Suppressor macrophage treated with lipopolysaccharide for 4 hours (primary cell): ENCODE data around the gene NHLH1.
"Not testable (repeated sequence)": the region's sequence is repeated elsewhere in the genome, so short reads cannot be mapped to it uniquely, and the experiment has no call there.

Source experiments
- DNase-seq: peaks from one replicate; pipeline ENCODE4 v3.0.0-alpha.2; 2020

Gene NHLH1

GRCh38 chr1:160384812-160385211 is 17.9 kb downstream of the NHLH1 start:
- DNase-seq: not testable (repeated sequence)

DNA sequence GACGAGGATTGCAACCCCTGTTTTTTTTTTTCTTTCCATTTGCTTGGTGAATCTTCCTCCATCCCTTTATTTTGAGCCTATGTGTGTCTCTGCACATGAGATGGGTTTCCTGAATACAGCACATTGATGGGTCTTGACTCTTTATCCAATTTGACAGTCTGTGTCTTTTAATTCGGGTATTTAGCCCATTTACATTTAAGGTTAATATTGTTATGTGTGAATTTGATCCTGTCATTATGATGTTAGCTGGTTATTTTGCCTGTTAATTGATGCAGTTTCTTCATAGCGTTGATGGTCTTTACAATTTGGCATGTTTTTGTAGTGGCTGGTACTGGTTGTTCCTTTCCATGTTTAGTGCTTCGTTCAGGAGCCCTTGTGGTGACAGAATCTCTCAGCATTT is 21.5 kb downstream of the NHLH1 start:
- not testable (repeated sequence) for DNase-seq

- DNase-seq: no peak
Measured at GRCh38 chr1:160394673-160395072, 27.8 kb downstream of the NHLH1 start.

- no peak for DNase-seq
Measured at GRCh38 chr1:160397651-160398050, 30.8 kb downstream of the NHLH1 start.

DNA sequence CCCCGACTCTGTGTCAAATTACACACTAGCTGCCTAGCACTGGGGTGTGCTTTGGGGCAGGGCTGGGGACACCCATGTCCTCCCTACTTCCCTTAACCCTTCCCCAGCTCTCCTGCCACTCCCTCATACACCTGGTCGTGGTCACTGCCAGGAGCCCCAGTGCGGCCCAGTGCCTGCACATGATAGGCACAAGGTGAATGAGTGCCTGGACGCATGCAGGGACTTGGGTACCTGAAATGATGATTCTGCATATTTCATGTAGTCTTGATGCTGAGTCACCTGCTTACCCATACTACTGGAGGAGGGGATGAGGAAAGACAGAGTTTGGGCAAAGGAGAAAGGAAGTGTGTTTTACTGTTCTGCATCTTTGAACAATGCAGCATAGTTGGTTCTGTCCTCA is 32.0 kb downstream of the NHLH1 start:
- no peak for DNase-seq

GRCh38 chr1:160399544-160400222 is 32.8 kb downstream of the NHLH1 start:
- DNase-seq: no peak

GRCh38 chr1:160400223-160400645 is 33.4 kb downstream of the NHLH1 start, which contains the start of gene VANGL2:
Gene VANGL2, plus strand, starts transcription at chr1:160400564. Its CDS starts 15,274 bp downstream, at chr1:160415838.
- peak; percentile 27 for DNase-seq

GRCh38 chr1:160400646-160401486 is 34.0 kb downstream of the NHLH1 start:
- no peak for DNase-seq

GRCh38 chr1:160401487-160401805 is 34.6 kb downstream of the NHLH1 start:
- DNase-seq: no peak

DNA sequence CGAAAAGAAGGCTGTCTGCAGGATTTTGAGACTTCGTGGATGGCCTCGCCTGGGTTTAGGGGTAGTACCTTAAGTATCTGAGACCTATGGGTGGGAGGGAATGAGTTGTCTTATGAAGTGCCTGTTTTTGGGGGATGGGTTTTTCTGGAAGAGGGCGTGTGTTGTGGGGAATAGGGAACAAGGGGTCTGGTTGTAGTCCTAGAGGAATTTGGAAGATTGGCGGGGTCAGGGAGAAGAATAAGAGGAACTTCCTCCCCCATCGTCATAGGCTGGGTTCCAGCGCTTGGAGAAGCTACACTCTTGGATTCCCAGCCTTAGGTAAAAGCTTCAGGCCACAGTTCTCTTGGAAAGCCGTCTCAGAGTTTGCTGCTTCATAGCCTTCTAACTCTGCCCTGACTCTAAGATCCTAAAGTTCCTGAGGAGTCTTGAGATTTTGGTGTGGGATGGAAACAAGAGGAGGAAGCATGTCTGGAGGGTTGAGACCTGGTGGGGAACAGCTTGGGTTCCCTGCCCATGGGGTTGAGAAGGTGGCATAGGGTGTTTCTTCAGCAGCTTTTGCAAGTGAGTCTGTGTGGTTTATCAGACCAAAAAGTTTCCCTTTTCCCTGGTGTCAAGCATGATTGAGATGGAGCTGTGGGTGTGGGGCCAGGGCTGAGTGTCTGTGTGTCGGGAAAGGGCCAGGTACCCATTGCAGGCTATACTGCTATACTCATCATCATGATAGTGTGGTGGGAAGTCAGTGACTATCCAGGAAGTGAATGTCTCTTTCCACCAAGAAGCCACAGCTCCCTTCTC is 35.3 kb downstream of the NHLH1 start:
- no peak for DNase-seq

- DNase-seq: no peak
Measured at GRCh38 chr1:160403244-160403643, 36.4 kb downstream of the NHLH1 start.

GRCh38 chr1:160404094-160404493 is 37.2 kb downstream of the NHLH1 start:
- no peak for DNase-seq

DNA sequence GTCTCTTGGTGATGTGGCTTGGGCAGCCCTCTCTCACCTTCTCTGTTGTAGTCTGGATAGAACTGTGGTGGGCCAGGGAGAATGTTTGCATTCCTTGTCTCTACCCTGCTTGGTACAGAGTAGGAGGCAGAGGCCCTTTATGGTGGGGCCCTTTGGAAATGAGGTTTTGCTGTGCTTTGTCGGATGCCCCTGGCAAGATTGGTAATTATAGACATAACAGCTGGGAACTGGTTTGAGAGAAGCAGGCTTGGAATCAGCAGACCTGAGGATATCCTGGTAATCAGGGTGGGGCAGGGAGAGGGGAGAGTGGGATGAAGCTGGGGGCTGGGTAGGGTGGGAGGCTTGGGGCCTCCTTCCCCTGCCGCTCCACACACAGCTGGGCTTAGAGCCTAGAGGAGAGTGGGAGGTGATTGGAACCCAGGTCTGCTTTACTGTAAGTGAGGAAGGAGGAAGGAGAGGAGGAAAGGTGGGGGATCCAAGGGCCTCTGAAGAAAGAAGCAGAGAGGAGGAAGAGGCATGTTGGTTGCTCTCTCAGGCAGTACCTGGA is 38.5 kb downstream of the NHLH1 start:
- no peak for DNase-seq

DNA sequence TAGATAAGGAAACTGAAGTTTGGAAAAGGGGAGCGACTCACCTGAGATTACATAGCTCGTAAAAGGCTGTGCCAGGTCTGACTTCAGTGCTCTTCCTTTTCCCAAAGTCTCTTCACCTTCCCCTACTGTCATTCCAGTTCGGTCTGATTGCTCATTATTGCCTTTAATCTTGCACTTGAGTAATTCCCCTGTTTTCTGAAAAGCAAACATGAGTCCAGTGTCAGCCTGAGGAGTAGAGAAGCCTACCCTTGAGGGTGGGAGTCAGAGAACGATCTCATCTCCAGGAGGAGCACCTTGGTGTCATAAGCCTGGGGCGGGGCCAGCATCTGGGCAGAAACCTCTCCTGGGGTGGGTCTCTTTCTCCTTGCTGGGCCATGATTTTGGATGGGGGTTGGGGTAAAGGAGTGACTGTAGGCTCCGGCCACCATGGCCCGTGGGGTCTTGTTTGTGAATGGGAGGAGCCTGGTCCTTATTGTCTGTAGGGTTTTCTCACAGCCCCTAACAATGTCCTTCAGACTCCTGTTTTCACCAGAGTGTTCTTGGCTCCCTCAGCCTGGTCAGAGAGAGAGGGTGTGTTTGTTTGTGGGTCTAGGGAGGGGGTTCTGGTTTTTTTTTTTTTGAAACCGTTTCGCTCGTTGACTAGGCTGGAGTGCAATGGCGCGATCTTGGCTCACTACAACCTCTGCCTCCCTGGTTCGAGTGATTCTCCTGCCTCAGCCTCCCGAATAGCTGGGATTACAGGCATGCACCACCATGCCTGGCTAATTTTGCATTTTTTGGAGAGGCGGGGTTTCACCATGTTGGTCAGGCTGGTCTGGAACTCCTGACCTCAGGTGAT is 39.5 kb downstream of the NHLH1 start:
- no peak for DNase-seq

DNA sequence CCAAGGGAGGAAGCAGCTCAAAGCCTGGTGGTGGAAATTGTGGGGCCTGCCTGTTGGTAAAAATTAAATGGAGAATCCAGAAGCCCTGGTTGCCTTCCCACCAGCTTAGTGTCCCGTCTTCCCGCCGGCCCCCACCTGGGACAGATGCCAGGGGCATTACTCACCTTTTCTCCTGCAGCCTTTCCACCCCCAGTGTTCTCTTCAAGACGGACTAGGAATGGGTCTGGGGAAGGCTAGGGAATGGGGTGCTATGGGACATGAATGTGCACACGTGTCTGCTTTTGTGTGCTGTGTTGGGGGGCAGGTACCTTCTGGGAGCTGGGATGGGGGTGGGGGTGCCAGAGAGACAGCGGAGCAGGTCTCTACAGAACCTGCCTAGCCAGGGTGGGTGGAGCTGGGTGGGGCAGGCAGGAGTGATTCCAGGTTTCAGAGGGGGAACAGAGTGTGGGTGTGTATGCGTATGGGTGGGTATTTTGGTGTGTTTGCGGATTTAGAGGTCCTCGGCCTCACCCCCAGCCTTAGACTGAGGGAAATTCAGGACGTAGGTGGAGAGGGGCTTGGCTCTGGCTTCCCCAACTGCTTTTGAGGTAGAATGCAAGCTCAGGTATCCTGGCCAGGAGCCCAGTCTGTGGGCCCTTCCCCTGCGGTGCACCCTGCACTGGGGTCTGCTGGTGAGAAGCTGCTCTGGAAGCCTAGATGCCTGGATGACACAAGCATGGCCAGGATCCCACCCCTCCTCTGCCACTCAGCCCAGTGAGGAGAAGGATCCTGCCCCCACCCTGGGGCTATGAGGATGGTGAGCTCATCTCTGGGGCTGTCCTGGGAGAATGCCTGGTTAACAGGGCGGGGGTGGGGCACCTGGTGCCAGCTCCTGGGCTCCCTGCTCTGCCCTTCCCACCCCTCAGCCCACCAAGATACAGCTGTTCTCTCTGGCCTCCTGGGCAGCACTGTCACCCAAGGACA is 41.2 kb downstream of the NHLH1 start:
- no peak for DNase-seq

DNA sequence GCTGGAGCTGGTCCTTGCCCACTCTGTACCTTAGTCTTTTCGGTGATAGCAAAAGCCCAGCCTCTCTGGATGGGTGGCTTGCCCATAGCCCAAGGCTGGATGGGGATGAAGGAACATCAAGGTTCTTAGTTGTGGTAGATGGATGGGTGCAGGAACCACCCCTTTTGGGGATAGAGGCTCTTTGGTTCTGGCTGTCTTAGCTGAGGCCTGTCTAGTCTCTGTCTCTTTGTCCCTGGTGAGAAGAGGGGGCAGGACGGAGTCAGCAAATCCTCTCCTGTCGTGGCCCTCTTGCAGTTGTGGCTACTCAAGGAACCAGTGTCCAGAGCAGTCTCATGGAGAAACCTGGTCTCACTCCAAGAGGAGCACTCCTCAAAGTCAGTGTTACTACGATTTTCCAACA is 42.0 kb downstream of the NHLH1 start:
- DNase-seq: no peak

DNA sequence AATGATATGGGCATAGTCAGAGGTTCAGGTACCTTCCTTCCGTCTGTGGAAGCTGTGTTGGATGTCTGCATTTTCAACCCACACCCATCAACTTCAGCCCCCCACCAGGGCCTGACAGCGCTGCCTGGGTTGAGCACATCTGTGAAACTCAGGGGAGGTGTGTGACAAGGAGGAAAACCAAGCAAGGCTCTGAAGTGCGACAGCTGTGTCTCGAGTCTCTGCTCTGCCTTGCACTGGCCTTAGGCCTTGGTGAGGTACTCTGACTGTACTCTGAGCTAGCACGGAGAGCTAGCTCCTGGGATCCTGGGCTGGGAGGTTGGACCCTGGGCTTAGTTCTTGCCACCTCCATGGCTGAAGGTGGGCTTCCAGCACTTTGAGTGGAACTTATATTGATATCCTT is 42.6 kb downstream of the NHLH1 start:
- DNase-seq: no peak

DNA sequence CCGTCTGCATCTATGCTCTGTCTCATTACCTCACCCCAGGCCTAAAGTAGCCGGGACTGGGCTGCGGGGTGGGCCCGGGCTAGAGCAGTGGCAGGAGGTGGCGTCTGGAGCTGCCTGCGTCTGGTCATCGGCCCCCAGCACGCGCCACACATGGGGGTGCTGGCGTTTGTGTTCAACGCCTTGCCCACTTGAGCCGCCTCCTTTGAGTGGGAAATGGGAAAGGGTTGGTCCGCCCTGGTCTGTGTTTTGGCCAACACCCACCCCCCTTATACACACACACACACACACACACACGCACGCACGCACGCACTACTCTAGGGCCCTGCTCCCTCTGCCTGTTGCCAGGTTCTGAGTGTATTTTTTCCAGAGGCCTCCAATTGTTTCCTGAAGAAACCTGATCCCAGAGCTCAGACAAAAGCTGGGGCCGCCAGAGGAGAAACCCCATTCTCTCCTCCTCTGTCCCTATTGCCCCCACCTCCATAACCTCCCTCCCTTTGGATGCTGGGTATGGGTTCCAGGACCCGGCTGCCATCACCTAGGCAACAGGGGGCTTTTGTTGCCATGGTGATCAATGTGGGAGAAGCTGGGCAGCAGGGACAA is 43.6 kb downstream of the NHLH1 start:
- DNase-seq: no peak

DNA sequence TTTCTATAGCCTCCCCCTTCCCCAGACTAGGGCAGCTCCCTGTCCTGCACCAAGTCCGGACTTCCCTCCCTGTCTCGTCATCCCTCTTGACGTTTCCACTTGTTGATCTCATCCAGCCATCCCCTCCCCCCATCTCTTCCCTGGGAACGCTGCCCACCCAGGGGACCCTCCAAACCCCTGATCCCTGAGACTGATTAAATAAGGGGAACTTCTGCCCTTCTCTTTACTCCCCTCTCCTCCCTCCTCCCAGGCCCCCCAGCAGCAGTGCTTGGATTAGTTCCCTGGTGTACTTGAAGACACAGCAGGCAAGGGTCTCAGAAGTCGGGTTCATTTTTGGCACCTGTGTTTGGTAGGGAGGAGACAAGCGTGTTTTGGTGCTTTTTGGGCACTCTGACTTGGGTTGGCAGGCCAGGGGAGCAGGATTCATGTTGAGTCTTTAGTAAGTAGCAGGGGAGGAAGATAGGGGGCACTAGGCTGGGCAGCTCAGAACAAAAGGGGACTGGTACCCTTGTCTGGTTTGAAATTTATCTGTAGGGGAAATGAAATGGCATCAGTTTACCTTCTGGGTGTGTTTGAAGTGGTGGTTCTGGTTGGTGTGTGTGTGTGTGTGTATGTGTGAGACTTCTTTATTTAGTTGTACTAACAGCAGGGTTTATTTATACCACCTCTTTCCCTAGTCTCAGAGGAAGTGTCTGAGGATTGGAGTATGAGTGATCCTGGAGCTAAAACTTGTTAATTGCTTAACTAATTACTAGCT is 44.6 kb downstream of the NHLH1 start:
- DNase-seq: no peak

- DNase-seq: no peak
Measured at GRCh38 chr1:160412028-160412362, 45.1 kb downstream of the NHLH1 start.
